GM12864 (cell line): Measurements from ENCODE around the gene CACNA2D2.

Experiments used
- DNase-seq: peaks from one replicate; pipeline ENCODE4 v3.0.0-alpha.2; 2011; ENCODE audit warnings: low read depth
- H3K4me3 ChIP-seq: 2 replicates; pipeline ENCODE4 v1.5.1; 2011; ENCODE audit warnings: mild to moderate bottlenecking, low read depth, low read length, control low read depth
- CTCF ChIP-seq: IDR thresholded peaks from 2 replicates; pipeline ENCODE4 v1.5.1; 2011; ENCODE audit warnings: low read depth, mild to moderate bottlenecking, moderate library complexity, low read length, control low read depth, inconsistent platforms; ENCODE audit errors: missing control alignments

Gene CACNA2D2

GRCh38 chr3:50495609-50496423 is 7.6 kb downstream of the CACNA2D2 start:
- no peak overlapping the region for H3K4me3 ChIP-seq
- TF ChIP-seq CTCF: no peak
- no peak for DNase-seq

GRCh38 chr3:50494126-50494525 is 9.3 kb downstream of the CACNA2D2 start:
- DNase-seq: no peak
- no peak for TF ChIP-seq CTCF
- no peak overlapping the region for H3K4me3 ChIP-seq

GRCh38 chr3:50493623-50494022 is 9.8 kb downstream of the CACNA2D2 start:
- H3K4me3 ChIP-seq: no peak overlapping the region
- TF ChIP-seq CTCF: no peak
- DNase-seq: no peak

- H3K4me3 ChIP-seq: no peak overlapping the region
- no peak for TF ChIP-seq CTCF
- no peak for DNase-seq
Measured at GRCh38 chr3:50493086-50493485, 10.3 kb downstream of the CACNA2D2 start.

- no peak overlapping the region for H3K4me3 ChIP-seq
- no peak for DNase-seq
- TF ChIP-seq CTCF: no peak
Measured at GRCh38 chr3:50491023-50491422, 12.4 kb downstream of the CACNA2D2 start.

GRCh38 chr3:50490424-50490823 is 13.0 kb downstream of the CACNA2D2 start:
- TF ChIP-seq CTCF: no peak
- no peak overlapping the region for H3K4me3 ChIP-seq
- no peak for DNase-seq

GRCh38 chr3:50487181-50487580 is 16.3 kb downstream of the CACNA2D2 start:
- H3K4me3 ChIP-seq: no peak overlapping the region
- no peak for DNase-seq
- no peak for TF ChIP-seq CTCF
